HEK293 (cell line): ENCODE data around the gene CELF1.

ENCODE experiments used
- CTCF ChIA-PET: fragments of 350-600 bp; formaldehyde crosslinking; extraction: SDS; loops from one replicate; lab custom pipeline; 2021; ENCODE audit warnings: antibody characterized with exemption; lab: Yijun Ruan, JAX
- POLR2A ChIA-PET: fragments of 300-600 bp; formaldehyde crosslinking; extraction: SDS; loops from one replicate; lab custom pipeline; 2020; ENCODE audit warnings: antibody characterized with exemption, inconsistent platforms; lab: Yijun Ruan, JAX
- H3K27ac ChIP-seq: fragments of 200-500 bp; sonication (Bioruptor generic); 2 replicates; pipeline ENCODE4 v1.5.1; 2014; ENCODE audit warnings: low read depth, low read length, control low read depth, inconsistent platforms; ENCODE audit errors: extremely low read depth
- H3K36me3 ChIP-seq, 2 experiments: fragments of 200-500 bp in 1 of 2; sonication (Bioruptor generic) in 1 of 2; 1 replicate in 1 of 2; 2 replicates in 1 of 2; pipeline ENCODE4 v1.5.1; 2014 to 2017; ENCODE audit warnings: inconsistent platforms in 2 of 2, low read length in 2 of 2; ENCODE audit not compliant: control insufficient read depth in 2 of 2, insufficient read depth in 1 of 2
- H3K4me1 ChIP-seq: fragments of 200-500 bp; sonication (Bioruptor generic); 2 replicates; pipeline ENCODE4 v1.5.1; 2014; ENCODE audit warnings: mild to moderate bottlenecking, low read length, inconsistent platforms; ENCODE audit not compliant: control insufficient read depth, insufficient read depth
- H3K4me3 ChIP-seq: 2 replicates; pipeline ENCODE4 v1.5.1; 2011; ENCODE audit warnings: low read depth, mild to moderate bottlenecking, control low read depth, low read length, moderate library complexity
- H3K9me3 ChIP-seq: fragments of 200-500 bp; sonication (Bioruptor generic); 2 replicates; pipeline ENCODE4 v1.5.1; 2014; ENCODE audit warnings: low read depth, low read length, inconsistent platforms; ENCODE audit not compliant: control insufficient read depth, insufficient read depth
- EGR2 ChIP-seq: fragments of 450-650 bp; formaldehyde crosslinking; IDR thresholded peaks from 2 replicates; pipeline ENCODE4 v1.5.1; 2016; ENCODE audit warnings: low read depth, missing biosample characterization, missing genetic modification characterization
- FEZF1 ChIP-seq: fragments of 450-650 bp; formaldehyde crosslinking; IDR thresholded peaks from 2 replicates; pipeline ENCODE4 v1.5.1; 2016; ENCODE audit warnings: missing biosample characterization, missing genetic modification characterization
- GLIS1 ChIP-seq: fragments of 450-650 bp; formaldehyde crosslinking; IDR thresholded peaks from 2 replicates; pipeline ENCODE4 v1.5.1; 2016; ENCODE audit warnings: missing biosample characterization, missing genetic modification characterization
- GLIS2 ChIP-seq: fragments of 450-650 bp; formaldehyde crosslinking; IDR thresholded peaks from 2 replicates; pipeline ENCODE4 v1.5.1; 2016; ENCODE audit warnings: missing biosample characterization, missing genetic modification characterization
- KLF16 ChIP-seq: fragments of 450-650 bp; formaldehyde crosslinking; IDR thresholded peaks from 2 replicates; pipeline ENCODE4 v1.5.1; 2017; ENCODE audit warnings: missing biosample characterization, missing genetic modification characterization
- PRDM1 ChIP-seq: fragments of 450-650 bp; formaldehyde crosslinking; IDR thresholded peaks from 2 replicates; pipeline ENCODE4; 2016; ENCODE audit warnings: missing biosample characterization, missing genetic modification characterization
- SCRT2 ChIP-seq: fragments of 450-650 bp; formaldehyde crosslinking; IDR thresholded peaks from 2 replicates; pipeline ENCODE4 v1.5.1; 2016; ENCODE audit warnings: missing biosample characterization, missing genetic modification characterization
- SP3 ChIP-seq: fragments of 450-650 bp; formaldehyde crosslinking; IDR thresholded peaks from 2 replicates; pipeline ENCODE4 v1.5.1; 2016; ENCODE audit warnings: missing biosample characterization, missing genetic modification characterization
- ZFHX2 ChIP-seq: fragments of 450-650 bp; formaldehyde crosslinking; conservative IDR thresholded peaks from 2 replicates; pipeline ENCODE4 v1.5.1; 2016; ENCODE audit warnings: missing biosample characterization, missing genetic modification characterization
- ZNF10 ChIP-seq: fragments of 450-650 bp; formaldehyde crosslinking; IDR thresholded peaks from 2 replicates; pipeline ENCODE4 v1.5.1; 2017; ENCODE audit warnings: missing biosample characterization, missing genetic modification characterization
- ZNF248 ChIP-seq: fragments of 450-650 bp; formaldehyde crosslinking; IDR thresholded peaks from 2 replicates; pipeline ENCODE4 v1.5.1; 2017; ENCODE audit warnings: missing biosample characterization, missing genetic modification characterization
- ZNF398 ChIP-seq: fragments of 450-650 bp; formaldehyde crosslinking; IDR thresholded peaks from 2 replicates; pipeline ENCODE4 v1.5.1; 2017; ENCODE audit warnings: missing biosample characterization, missing genetic modification characterization
- ZNF433 ChIP-seq: fragments of 450-650 bp; formaldehyde crosslinking; IDR thresholded peaks from 2 replicates; pipeline ENCODE4 v1.5.1; 2016; ENCODE audit warnings: missing biosample characterization, missing genetic modification characterization, low read depth
- ZNF529 ChIP-seq: fragments of 450-650 bp; formaldehyde crosslinking; IDR thresholded peaks from 2 replicates; pipeline ENCODE4 v1.5.1; 2017; ENCODE audit warnings: missing genetic modification characterization, missing biosample characterization; ENCODE audit not compliant: insufficient replicate concordance
- ZNF571 ChIP-seq: fragments of 450-650 bp; formaldehyde crosslinking; IDR thresholded peaks from 2 replicates; pipeline ENCODE4 v1.5.0; 2017; ENCODE audit warnings: missing biosample characterization, missing genetic modification characterization
- ZNF830 ChIP-seq: fragments of 450-650 bp; IDR thresholded peaks from 2 replicates; pipeline ENCODE4 v1.5.0; 2018; ENCODE audit warnings: missing biosample characterization, missing genetic modification characterization, low read depth, mild to moderate bottlenecking, moderate library complexity
- ZNF837 ChIP-seq: fragments of 450-650 bp; formaldehyde crosslinking; IDR thresholded peaks from 2 replicates; pipeline ENCODE4 v1.5.1; 2016; ENCODE audit warnings: missing biosample characterization, missing genetic modification characterization
- ZSCAN30 ChIP-seq: fragments of 450-650 bp; IDR thresholded peaks from 2 replicates; pipeline ENCODE4 v1.5.1; 2018; ENCODE audit warnings: missing biosample characterization, mild to moderate bottlenecking, missing genetic modification characterization, moderate library complexity
- TF ChIP-seq, protein P1 (sequence below): fragments of 450-650 bp; formaldehyde crosslinking; IDR thresholded peaks from 2 replicates; pipeline ENCODE4 v1.5.1; 2016; ENCODE audit warnings: missing biosample characterization, missing genetic modification characterization
- TF ChIP-seq, protein P2 (sequence below): fragments of 450-650 bp; formaldehyde crosslinking; IDR thresholded peaks from 2 replicates; pipeline ENCODE4 v1.5.1; 2016; ENCODE audit warnings: missing biosample characterization, missing genetic modification characterization

Gene CELF1

DNA sequence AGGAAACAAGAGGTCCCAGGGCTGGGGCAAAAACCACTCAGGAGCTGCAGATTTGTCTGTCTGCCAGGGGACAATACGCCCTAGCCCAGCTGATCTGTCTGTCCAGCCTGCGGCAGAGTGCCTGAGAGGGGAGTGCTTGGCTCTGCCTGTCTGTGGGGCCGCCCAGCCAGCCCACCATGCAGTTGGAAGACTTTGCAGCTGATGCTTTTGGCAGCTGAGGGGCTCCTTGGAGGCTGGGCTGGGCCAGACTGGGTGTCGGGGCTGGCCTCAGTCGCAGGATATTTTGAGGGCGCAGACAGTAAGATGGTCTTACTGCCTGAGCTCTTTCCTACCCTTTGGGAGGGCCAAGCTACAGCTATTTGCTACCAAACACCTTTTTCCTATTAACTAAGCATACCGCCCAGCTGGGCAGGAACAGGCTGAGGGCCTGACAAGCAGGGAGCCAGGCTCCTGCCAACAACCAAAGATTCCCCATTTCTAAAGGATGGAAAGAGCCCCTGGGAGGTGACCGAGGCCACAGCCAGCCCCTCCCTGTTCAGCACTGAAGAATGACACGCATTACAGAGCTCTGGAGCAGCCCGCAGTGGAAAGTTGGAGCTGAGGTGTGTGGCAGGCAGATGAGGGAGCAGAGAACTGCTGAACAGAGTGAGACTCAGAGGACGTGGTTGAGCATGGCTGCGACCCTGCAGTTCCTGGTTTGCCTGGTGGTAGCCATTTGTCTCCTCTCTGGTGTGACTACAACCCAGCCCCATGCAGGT lies 33.3 kb upstream of the CELF1 start, which contains the start of gene FAM180B:
Gene FAM180B (plus strand): TSS at position 581 of the 758 bp plus-strand sequence. CDS start 91 bp downstream, at position 672.
- no peak within 1 kb of the TSS for H3K4me3 ChIP-seq
- H3K36me3 ChIP-seq: peaks cover 14 to 41% of the 10 kb centered on the region in 2 experiments; a peak in 2 of 3 replicates
- no peaks in the 10 kb centered on the region for H3K4me1 ChIP-seq
- ChIA-PET CTCF (no interaction called here), POLR2A (interaction anchor here (0.8 kb wide), 1 partner anchor 10 kb away, joined by 3 read pairs; no protein-coding TSS in a partner anchor)
- no peaks in the 10 kb centered on the region for H3K9me3 ChIP-seq
- TF ChIP-seq ZNF837 (no peak), GLIS1 (tag by site-specific recombination) (0 out of 2 replicates have a peak, but pooled peaks have one; percentile 9)
- no peak within 1 kb of the TSS for H3K27ac ChIP-seq

GRCh38 chr11:47583844-47584243 lies 30.9 kb upstream of the CELF1 start:
- CTCF ChIA-PET: no interaction called here
- Histone ChIP-seq H3K4me3 (no peak overlapping the region), H3K4me1 (no peaks in the 10 kb centered on the region), H3K27ac (no peak overlapping the region), H3K36me3 (peaks cover 20 to 55% of the 10 kb centered on the region in 2 experiments; a peak in 2 of 3 replicates), H3K9me3 (no peaks in the 10 kb centered on the region)
- POLR2A ChIA-PET: interaction anchor here (0.6 kb wide), 1 partner anchor 106 kb away, joined by 3 read pairs; no protein-coding TSS in a partner anchor
- no peak for TF ChIP-seq PRDM1 (tag by site-specific recombination)
- peak; percentile 38; the same call in 1 of the 2 replicates for TF ChIP-seq EGR2
- no peak for TF ChIP-seq GLIS2 (tag by site-specific recombination)
- TF ChIP-seq ZFHX2: peak; percentile 66
- no peak for TF ChIP-seq ZNF571 (tag by site-specific recombination)
- TF ChIP-seq, protein P1, sequence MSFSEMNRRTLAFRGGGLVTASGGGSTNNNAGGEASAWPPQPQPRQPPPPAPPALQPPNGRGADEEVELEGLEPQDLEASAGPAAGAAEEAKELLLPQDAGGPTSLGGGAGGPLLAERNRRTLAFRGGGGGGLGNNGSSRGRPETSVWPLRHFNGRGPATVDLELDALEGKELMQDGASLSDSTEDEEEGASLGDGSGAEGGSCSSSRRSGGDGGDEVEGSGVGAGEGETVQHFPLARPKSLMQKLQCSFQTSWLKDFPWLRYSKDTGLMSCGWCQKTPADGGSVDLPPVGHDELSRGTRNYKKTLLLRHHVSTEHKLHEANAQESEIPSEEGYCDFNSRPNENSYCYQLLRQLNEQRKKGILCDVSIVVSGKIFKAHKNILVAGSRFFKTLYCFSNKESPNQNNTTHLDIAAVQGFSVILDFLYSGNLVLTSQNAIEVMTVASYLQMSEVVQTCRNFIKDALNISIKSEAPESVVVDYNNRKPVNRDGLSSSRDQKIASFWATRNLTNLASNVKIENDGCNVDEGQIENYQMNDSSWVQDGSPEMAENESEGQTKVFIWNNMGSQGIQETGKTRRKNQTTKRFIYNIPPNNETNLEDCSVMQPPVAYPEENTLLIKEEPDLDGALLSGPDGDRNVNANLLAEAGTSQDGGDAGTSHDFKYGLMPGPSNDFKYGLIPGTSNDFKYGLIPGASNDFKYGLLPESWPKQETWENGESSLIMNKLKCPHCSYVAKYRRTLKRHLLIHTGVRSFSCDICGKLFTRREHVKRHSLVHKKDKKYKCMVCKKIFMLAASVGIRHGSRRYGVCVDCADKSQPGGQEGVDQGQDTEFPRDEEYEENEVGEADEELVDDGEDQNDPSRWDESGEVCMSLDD (tag by site-specific recombination): no peak
- no peak for TF ChIP-seq ZNF433
- TF ChIP-seq SCRT2 (tag by site-specific recombination): no peak
- TF ChIP-seq ZNF529 (tag by site-specific recombination): no peak
- TF ChIP-seq ZNF248 (tag by site-specific recombination): no peak

DNA sequence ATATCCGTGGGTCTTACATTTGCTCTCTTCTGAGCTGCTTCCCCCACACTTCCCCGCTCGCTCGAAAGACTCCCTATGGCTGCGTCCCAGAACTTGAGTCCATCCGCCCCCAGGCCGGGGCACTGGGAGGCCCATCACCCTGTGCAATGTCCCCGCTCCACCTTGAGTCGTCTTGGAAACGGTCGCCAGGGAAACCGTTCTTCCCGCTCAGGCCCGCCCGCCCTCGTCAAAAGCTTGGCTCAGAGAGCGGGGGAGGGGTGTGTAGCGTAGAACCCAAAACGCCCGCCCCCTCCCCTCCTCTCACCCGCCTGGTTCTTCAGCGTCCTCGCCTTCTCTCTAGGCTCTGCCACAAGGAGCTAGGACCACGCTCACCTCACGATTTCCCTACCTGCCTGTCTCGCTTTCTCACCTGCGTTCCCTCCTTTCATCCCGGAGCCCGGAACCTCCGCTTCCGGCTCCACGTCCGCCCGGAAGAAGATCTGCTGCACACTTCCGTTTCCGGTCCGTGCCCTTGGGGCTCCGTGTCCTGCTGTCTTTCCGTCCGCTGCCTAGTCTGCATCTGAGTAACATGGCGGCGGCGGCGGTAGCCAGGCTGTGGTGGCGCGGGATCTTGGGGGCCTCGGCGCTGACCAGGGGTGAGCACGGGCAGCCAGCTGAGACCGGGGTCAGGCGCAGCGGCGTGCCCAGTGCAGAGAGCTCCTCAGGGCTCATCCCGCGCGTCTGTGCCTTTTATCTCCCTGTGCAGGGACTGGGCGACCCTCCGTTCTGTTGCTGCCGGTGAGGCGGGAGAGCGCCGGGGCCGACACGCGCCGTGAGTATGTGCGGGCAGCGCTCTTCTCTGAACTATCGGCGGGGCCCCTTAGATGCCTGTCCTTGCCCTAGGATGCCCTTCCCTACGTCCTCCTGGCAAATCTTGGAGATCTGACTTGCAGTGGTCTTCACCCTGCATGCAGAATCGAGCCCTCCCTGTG lies 25.9 kb upstream of the CELF1 start, which contains the start of the genes KBTBD4 and NDUFS3:
Gene KBTBD4 (minus strand): TSS at position 447 of the 971 bp plus-strand sequence. CDS start 19 bp downstream, at position 428.
Gene NDUFS3 (plus strand): TSS at position 551 of the 971 bp plus-strand sequence. CDS start 18 bp downstream, at position 569.
- peaks cover 16 to 73% of the 10 kb centered on the region in 2 experiments; a peak in 2 of 3 replicates for H3K36me3 ChIP-seq
- H3K27ac ChIP-seq: peak within 1 kb of the TSS; percentile 51; the same call in 1 of the 2 replicates
- POLR2A ChIA-PET: interaction anchor here (0.5 to 3.7 kb wide), 8 partner anchors 8 to 269 kb away, joined by 3 to 31 read pairs (median 4); partner anchors contain the start of genes C1QTNF4, NUP160 and PTPMT1
- no peaks in the 10 kb centered on the region for H3K4me1 ChIP-seq
- peak within 1 kb of the TSS; percentile 100 for H3K4me3 ChIP-seq
- CTCF ChIA-PET: interaction anchor here (1.0 to 1.8 kb wide), 3 partner anchors 25 to 274 kb away, joined by 3 to 8 read pairs (median 3); partner anchors contain the start of gene CELF1
- H3K9me3 ChIP-seq: no peaks in the 10 kb centered on the region
- TF ChIP-seq FEZF1 (tag by site-specific recombination) (peak; percentile 52; the same call in 1 of the 2 replicates), KLF16 (peak; percentile 100), ZNF398 (peak; percentile 53), ZNF830 (no peak), ZSCAN30 (peak; percentile 81), SP3 (tag by site-specific recombination) (peak; percentile 93), ZNF10 (tag by site-specific recombination) (peak; percentile 80; the same call in 1 of the 2 replicates)
- TF ChIP-seq, protein P2, sequence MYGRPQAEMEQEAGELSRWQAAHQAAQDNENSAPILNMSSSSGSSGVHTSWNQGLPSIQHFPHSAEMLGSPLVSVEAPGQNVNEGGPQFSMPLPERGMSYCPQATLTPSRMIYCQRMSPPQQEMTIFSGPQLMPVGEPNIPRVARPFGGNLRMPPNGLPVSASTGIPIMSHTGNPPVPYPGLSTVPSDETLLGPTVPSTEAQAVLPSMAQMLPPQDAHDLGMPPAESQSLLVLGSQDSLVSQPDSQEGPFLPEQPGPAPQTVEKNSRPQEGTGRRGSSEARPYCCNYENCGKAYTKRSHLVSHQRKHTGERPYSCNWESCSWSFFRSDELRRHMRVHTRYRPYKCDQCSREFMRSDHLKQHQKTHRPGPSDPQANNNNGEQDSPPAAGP (tag by site-specific recombination): peak; percentile 100
- TF ChIP-seq, protein P1 (tag by site-specific recombination): peak; percentile 79
